SK-N-SH (cell line): ENCODE results near the gene KCNJ8. TPM values are rescaled to one million over a fixed set of nuclear protein-coding genes. Genes with fewer than 3 reads are reported as not detected.

ENCODE experiments used
- CTCF ChIA-PET: fragments of 300-600, 350-600 bp; formaldehyde crosslinking; extraction: SDS; loops from one replicate; lab custom pipeline; 2021; lab: Yijun Ruan, JAX
- POLR2A ChIA-PET: fragments of 350-600 bp; sonication (Branson Sonifier 250); formaldehyde crosslinking; extraction: SDS; loops from one replicate; lab custom pipeline; 2020; ENCODE audit warnings: antibody characterized with exemption, inconsistent platforms; lab: Yijun Ruan, JAX
- DNase-seq: peaks from one replicate; pipeline ENCODE4 v3.0.0; 2012
- H2AFZ ChIP-seq: fragments of 200-600 bp; sonication (generic); 2 replicates; pipeline ENCODE4 v1.8.1; 2016; ENCODE audit warnings: antibody characterized with exemption, mild to moderate bottlenecking, low read depth
- H3F3A ChIP-seq: fragments of 200-600 bp; sonication (generic); replicated peaks from 2 replicates; pipeline ENCODE3; 2016; ENCODE audit warnings: antibody characterized with exemption, mild to moderate bottlenecking; ENCODE audit not compliant: insufficient read depth
- H3K27ac ChIP-seq, 2 experiments: fragments of 200-500 bp in 1 of 2; fragments of 200-600 bp in 1 of 2; sonication (Bioruptor generic) in 1 of 2; sonication (generic), shearing (Covaris generic) in 1 of 2; 2 replicates each; pipeline versions ENCODE4 v1.5.1 to v1.6.1; 2014 to 2016; ENCODE audit warnings: low read depth in 2 of 2, inconsistent platforms in 1 of 2, low read length in 1 of 2, mild to moderate bottlenecking in 1 of 2, mixed read lengths in 1 of 2
- H3K27me3 ChIP-seq: fragments of 200-600 bp; sonication (generic), shearing (Covaris generic); 2 replicates; pipeline ENCODE4 v1.6.1; 2016; ENCODE audit warnings: mixed run types; ENCODE audit not compliant: insufficient read depth
- H3K36me3 ChIP-seq, 2 experiments: fragments of 200-500 bp in 1 of 2; fragments of 200-600 bp in 1 of 2; sonication (Bioruptor generic) in 1 of 2; sonication (generic) in 1 of 2; replicated peaks in 1 of 2; 2 replicates each; pipeline versions ENCODE3 to v1.5.1; 2014 to 2016; ENCODE audit warnings: low read length in 1 of 2, mild to moderate bottlenecking in 1 of 2; ENCODE audit not compliant: insufficient read depth in 2 of 2, control insufficient read depth in 1 of 2
- H3K4me1 ChIP-seq, 2 experiments: fragments of 200-500 bp in 1 of 2; fragments of 200-600 bp in 1 of 2; sonication (Bioruptor generic) in 1 of 2; sonication (generic), shearing (Covaris generic) in 1 of 2; 2 replicates each; pipeline versions ENCODE4 v1.5.1 to v1.6.1; 2014 to 2016; ENCODE audit warnings: low read depth in 1 of 2, low read length in 1 of 2, mixed run types in 1 of 2; ENCODE audit not compliant: insufficient read depth in 2 of 2, control insufficient read depth in 1 of 2
- H3K4me2 ChIP-seq: fragments of 200-600 bp; sonication (generic), shearing (Covaris generic); 2 replicates; pipeline ENCODE4 v1.6.1; 2017; ENCODE audit warnings: mixed run types
- H3K4me3 ChIP-seq, 2 experiments: fragments of 200-500 bp in 1 of 2; fragments of 200-600 bp in 1 of 2; sonication (Bioruptor generic) in 1 of 2; sonication (generic), shearing (Covaris generic) in 1 of 2; 2 replicates each; pipeline versions ENCODE4 v1.5.1 to v1.8.1; 2014 to 2016; ENCODE audit warnings: low read depth in 2 of 2, inconsistent platforms in 1 of 2, low read length in 1 of 2, mild to moderate bottlenecking in 1 of 2, mixed read lengths in 1 of 2, moderate library complexity in 1 of 2
- H3K79me2 ChIP-seq: fragments of 200-600 bp; sonication (generic); 2 replicates; pipeline ENCODE4 v1.8.1; 2017; ENCODE audit warnings: mild to moderate bottlenecking; ENCODE audit not compliant: insufficient read depth
- H3K9ac ChIP-seq: fragments of 200-600 bp; sonication (generic); 2 replicates; pipeline ENCODE4 v1.6.1; 2017; ENCODE audit warnings: mixed run types
- H3K9me2 ChIP-seq: fragments of 200-600 bp; sonication (generic); 2 replicates; pipeline ENCODE4 v1.6.1; 2017; ENCODE audit warnings: mixed run types
- H3K9me3 ChIP-seq: fragments of 200-600 bp; sonication (generic); 2 replicates; pipeline ENCODE4 v1.6.1; 2017; ENCODE audit warnings: mixed run types, mild to moderate bottlenecking, moderate library complexity
- H4K20me1 ChIP-seq: fragments of 200-600 bp; sonication (generic); 2 replicates; pipeline ENCODE4 v1.6.1; 2017; ENCODE audit warnings: mild to moderate bottlenecking, mixed run types; ENCODE audit not compliant: insufficient read depth
- ELF1 ChIP-seq: IDR thresholded peaks from 2 replicates; pipeline ENCODE4 v1.4.0; 2012
- EP300 ChIP-seq, 2 experiments: IDR thresholded peaks; 2 replicates each; pipeline versions ENCODE4 v1.4.0 to v1.6.1; 2012; ENCODE audit warnings: borderline replicate concordance in 1 of 2, low read depth in 1 of 2, low read length in 1 of 2
- FOXJ3 ChIP-seq: sonication (generic); formaldehyde crosslinking; IDR thresholded peaks from 2 replicates; pipeline ENCODE4 v1.5.1; 2020; ENCODE audit warnings: mild to moderate bottlenecking, missing genetic modification reagents
- GATA2 ChIP-seq: sonication (generic); formaldehyde crosslinking; IDR thresholded peaks from 2 replicates; pipeline ENCODE4 v1.5.0; 2020; ENCODE audit warnings: mild to moderate bottlenecking, missing genetic modification reagents
- MEF2A ChIP-seq: IDR thresholded peaks from 2 replicates; pipeline ENCODE4 v1.4.0; 2012; ENCODE audit warnings: low read depth, borderline replicate concordance
- MXI1 ChIP-seq: IDR thresholded peaks from 2 replicates; pipeline ENCODE4 v1.6.1; 2012; ENCODE audit warnings: mild to moderate bottlenecking, low read depth, low read length, improper control_type of control experiment
- NFIC ChIP-seq: IDR thresholded peaks from 2 replicates; pipeline ENCODE4 v1.4.0; 2012; ENCODE audit warnings: borderline replicate concordance
- POLR2AphosphoS5 ChIP-seq: IDR thresholded peaks from 2 replicates; pipeline ENCODE4 v1.6.1; 2012; ENCODE audit warnings: low read depth, low read length
- RAD21 ChIP-seq: IDR thresholded peaks from 2 replicates; pipeline ENCODE4 v1.6.1; 2012; ENCODE audit warnings: mild to moderate bottlenecking, low read length
- RCOR1 ChIP-seq: fragments of 150-350 bp; IDR thresholded peaks from 2 replicates; pipeline ENCODE4 v1.6.1; 2017; ENCODE audit warnings: antibody characterized with exemption, low read length
- RFX5 ChIP-seq: IDR thresholded peaks from 2 replicates; pipeline ENCODE4 v1.6.1; 2012; ENCODE audit warnings: mild to moderate bottlenecking, improper control_type of control experiment, low read length
- SIN3A ChIP-seq: IDR thresholded peaks from 2 replicates; pipeline ENCODE4 v1.6.1; 2012; ENCODE audit warnings: low read depth, mild to moderate bottlenecking, low read length, moderate library complexity, borderline replicate concordance
- SMC3 ChIP-seq: IDR thresholded peaks from 2 replicates; pipeline ENCODE4 v1.6.1; 2012; ENCODE audit warnings: low read depth, low read length, improper control_type of control experiment
- TEAD4 ChIP-seq: IDR thresholded peaks from 2 replicates; pipeline ENCODE4 v1.4.0; 2012; ENCODE audit warnings: mild to moderate bottlenecking, borderline replicate concordance; ENCODE audit not compliant: insufficient read depth
- WGBS: methylation state at CpG from one replicate; pipeline ENCODE4 v1.1.6; 2017; ENCODE audit warnings: low lambda C conversion rate; 5-methylcytosine and 5-hydroxymethylcytosine counted together
- polyA plus RNA-seq, 3 experiments: library from polyadenylated mRNA; depleted of rRNA; stranded (reverse); fragments of >200 nt; gene quantifications; 2 replicates each; pipeline ENCODE4 v1.2.3, GENCODE V29; 2012
- TF ChIP-seq, protein P1 (sequence below): IDR thresholded peaks from 2 replicates; pipeline ENCODE4 v1.4.0; 2012; ENCODE audit warnings: low read depth
- TF ChIP-seq, protein P2 (sequence below): fragments of 150-350 bp; IDR thresholded peaks from 2 replicates; pipeline ENCODE4 v1.6.1; 2016; ENCODE audit warnings: mild to moderate bottlenecking, low read depth, low read length
- TF ChIP-seq, protein P3 (sequence below): fragments of 200-600 bp; sonication (generic); IDR thresholded peaks from 2 replicates; pipeline ENCODE4 v1.6.1; 2017; ENCODE audit warnings: antibody characterized with exemption, mild to moderate bottlenecking, moderate library complexity
- TF ChIP-seq, protein P4 (sequence below): IDR thresholded peaks from 2 replicates; pipeline ENCODE4; 2012

Gene KCNJ8
- polyA plus RNA-seq, 1 of the 3 experiments (the other 2 are of a cell fraction): 0.15 TPM

DNA sequence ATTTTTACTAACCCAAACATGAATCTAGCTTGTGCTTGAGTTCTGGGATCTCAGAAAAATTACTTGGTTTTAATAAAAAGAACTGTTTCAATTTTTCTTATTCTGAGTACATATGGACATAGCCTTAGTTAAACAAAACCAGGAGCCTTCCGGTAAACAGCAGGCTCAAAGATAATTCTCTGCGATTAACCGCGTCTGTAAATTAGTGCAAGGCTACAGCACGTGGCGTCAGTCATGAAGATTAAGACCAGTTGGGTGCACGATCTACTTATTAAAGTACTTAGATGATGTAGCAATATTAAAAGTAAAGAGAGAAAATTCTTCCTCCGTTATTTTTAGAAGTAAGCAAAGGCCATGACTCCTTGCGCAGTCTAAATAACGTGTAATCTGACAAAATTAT, 700 bp downstream of the KCNJ8 start (continued):
- TF ChIP-seq, protein P1, sequence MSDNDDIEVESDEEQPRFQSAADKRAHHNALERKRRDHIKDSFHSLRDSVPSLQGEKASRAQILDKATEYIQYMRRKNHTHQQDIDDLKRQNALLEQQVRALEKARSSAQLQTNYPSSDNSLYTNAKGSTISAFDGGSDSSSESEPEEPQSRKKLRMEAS: no peak
- TF ChIP-seq, protein P2, sequence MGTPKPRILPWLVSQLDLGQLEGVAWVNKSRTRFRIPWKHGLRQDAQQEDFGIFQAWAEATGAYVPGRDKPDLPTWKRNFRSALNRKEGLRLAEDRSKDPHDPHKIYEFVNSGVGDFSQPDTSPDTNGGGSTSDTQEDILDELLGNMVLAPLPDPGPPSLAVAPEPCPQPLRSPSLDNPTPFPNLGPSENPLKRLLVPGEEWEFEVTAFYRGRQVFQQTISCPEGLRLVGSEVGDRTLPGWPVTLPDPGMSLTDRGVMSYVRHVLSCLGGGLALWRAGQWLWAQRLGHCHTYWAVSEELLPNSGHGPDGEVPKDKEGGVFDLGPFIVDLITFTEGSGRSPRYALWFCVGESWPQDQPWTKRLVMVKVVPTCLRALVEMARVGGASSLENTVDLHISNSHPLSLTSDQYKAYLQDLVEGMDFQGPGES: no peak
- TF ChIP-seq MXI1 (peak; percentile 87; the same call in 1 of the 2 replicates), RCOR1 (0 out of 2 replicates have a peak, but pooled peaks have one; percentile 17), MEF2A (no peak), ELF1 (no peak)

DNA sequence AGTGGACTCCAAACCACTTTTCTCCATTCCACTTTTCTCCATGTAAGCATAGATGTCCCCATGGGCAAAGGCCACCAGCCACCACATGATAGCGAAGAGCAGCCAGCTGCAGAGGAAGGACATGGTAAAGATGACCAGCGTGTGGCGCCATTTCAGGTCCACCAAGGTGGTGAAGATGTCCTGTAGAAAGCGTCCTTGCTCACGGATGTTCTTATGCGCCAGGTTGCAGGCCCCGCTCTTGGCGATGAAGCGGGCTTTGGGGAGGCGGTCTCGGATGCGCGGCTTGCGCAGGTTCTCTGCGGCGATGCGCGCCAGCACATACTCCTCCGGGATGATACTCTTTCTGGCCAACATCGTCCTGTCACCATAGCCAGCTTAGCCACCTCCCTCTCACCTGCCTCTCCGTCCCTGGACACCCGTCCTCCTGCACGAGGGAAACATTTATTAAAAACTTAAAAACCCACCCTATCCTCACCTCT, 1.2 kb downstream of the KCNJ8 start:
- peak overlapping the region in 1 of 2 experiments; percentile 50; a peak in 1 of 4 replicates for H3K4me3 ChIP-seq
- H3K9me2 ChIP-seq: no peaks in the 10 kb centered on the region
- POLR2A ChIA-PET: no interaction called here
- H3K27ac ChIP-seq: peak overlapping the region in 1 of 2 experiments; percentile 86; a peak in 2 of 4 replicates
- WGBS: 37% methylated on average over 13 of the region's 23 CpGs
- H4K20me1 ChIP-seq: no peaks in the 10 kb centered on the region
- no peak overlapping the region for H3K9ac ChIP-seq
- H3K36me3 ChIP-seq: peaks cover 0 to 4% of the 10 kb centered on the region in 2 experiments
- 0 out of 2 replicates have a peak overlapping the region, but pooled peaks have one; percentile 24 for H2AFZ ChIP-seq
- H3K4me2 ChIP-seq: peak overlapping the region; percentile 74; the same call in 1 of the 2 replicates
- H3K4me1 ChIP-seq: peaks cover 0 to 9% of the 10 kb centered on the region in 2 experiments; a peak in 3 of 4 replicates
- TF ChIP-seq, protein P3, sequence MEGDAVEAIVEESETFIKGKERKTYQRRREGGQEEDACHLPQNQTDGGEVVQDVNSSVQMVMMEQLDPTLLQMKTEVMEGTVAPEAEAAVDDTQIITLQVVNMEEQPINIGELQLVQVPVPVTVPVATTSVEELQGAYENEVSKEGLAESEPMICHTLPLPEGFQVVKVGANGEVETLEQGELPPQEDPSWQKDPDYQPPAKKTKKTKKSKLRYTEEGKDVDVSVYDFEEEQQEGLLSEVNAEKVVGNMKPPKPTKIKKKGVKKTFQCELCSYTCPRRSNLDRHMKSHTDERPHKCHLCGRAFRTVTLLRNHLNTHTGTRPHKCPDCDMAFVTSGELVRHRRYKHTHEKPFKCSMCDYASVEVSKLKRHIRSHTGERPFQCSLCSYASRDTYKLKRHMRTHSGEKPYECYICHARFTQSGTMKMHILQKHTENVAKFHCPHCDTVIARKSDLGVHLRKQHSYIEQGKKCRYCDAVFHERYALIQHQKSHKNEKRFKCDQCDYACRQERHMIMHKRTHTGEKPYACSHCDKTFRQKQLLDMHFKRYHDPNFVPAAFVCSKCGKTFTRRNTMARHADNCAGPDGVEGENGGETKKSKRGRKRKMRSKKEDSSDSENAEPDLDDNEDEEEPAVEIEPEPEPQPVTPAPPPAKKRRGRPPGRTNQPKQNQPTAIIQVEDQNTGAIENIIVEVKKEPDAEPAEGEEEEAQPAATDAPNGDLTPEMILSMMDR: peak; percentile 29
- TF ChIP-seq RAD21 (peak; percentile 52), RFX5 (no peak), SMC3 (peak; percentile 34; the same call in 1 of the 2 replicates), FOXJ3 (CRISPR knock-in tag) (peak; percentile 66; the same call in 1 of the 2 replicates)
- H3K27me3 ChIP-seq: peaks cover 10% of the 10 kb centered on the region
- H3F3A ChIP-seq: no peaks in the 10 kb centered on the region
- CTCF ChIA-PET: interaction anchor here (0.6 to 3.2 kb wide), 18 partner anchors 9 to 221 kb away, joined by 3 to 18 read pairs (median 4); no protein-coding TSS in a partner anchor
- no peaks in the 10 kb centered on the region for H3K9me3 ChIP-seq
- H3K79me2 ChIP-seq: no peaks in the 10 kb centered on the region
- DNase-seq: peak; percentile 43

DNA sequence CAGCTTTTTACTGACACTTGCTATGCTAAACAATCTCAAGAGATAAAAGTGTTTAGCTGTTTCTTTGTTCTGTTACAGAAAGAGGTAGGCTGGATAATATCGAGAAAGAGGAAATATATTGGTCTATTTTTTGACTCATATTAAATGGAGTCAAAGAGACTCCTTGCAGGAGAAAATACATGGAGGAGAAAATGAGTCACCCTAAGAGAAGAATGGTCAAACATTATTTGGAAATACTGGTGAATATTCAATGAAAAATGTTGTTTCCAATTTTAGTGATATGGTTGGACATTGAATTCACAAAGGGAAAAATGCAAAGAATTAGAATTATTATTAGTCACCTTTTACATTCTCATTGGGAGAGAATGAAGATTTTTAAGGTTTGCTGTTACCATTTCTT, 3.2 kb downstream of the KCNJ8 start:
- Histone ChIP-seq H3K9me3 (no peaks in the 10 kb centered on the region), H3K4me2 (no peak overlapping the region), H3K27ac (no peak overlapping the region), H3K4me1 (peaks cover 0 to 8% of the 10 kb centered on the region in 2 experiments; a peak in 3 of 4 replicates), H3K4me3 (no peak overlapping the region), H4K20me1 (no peaks in the 10 kb centered on the region), H3K36me3 (peaks cover 0 to 4% of the 10 kb centered on the region in 2 experiments), H2AFZ (no peak overlapping the region), H3K9me2 (no peaks in the 10 kb centered on the region), H3K79me2 (no peaks in the 10 kb centered on the region), H3K27me3 (peaks cover 2% of the 10 kb centered on the region; the same call in 1 of the 2 replicates), H3K9ac (no peak overlapping the region), H3F3A (no peaks in the 10 kb centered on the region)
- ChIA-PET CTCF (interaction anchor here (2.3 kb wide), 1 partner anchor 219 kb away, joined by 7 read pairs; no protein-coding TSS in a partner anchor), POLR2A (no interaction called here)
- 12% methylated on average over 1 of the region's 1 CpG for WGBS
- DNase-seq: no peak
- TF ChIP-seq, protein P3: no peak
- TF ChIP-seq TEAD4 (no peak), RFX5 (no peak), GATA2 (CRISPR knock-in tag) (no peak), NFIC (no peak), SIN3A (no peak), POLR2AphosphoS5 (no peak), EP300 (IDR thresholded peaks at IDR 0.05; ENCODE audit: borderline replicate concordance in 1 of 2, low read depth in 1 of 2, low read length in 1 of 2) (no peak), FOXJ3 (CRISPR knock-in tag) (no peak)
- TF ChIP-seq, protein P4, sequence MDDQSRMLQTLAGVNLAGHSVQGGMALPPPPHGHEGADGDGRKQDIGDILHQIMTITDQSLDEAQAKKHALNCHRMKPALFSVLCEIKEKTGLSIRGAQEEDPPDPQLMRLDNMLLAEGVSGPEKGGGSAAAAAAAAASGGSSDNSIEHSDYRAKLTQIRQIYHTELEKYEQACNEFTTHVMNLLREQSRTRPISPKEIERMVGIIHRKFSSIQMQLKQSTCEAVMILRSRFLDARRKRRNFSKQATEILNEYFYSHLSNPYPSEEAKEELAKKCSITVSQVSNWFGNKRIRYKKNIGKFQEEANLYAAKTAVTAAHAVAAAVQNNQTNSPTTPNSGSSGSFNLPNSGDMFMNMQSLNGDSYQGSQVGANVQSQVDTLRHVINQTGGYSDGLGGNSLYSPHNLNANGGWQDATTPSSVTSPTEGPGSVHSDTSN: no peak
